Muscle of leg (tissue), 11 donors: ENCODE data around the gene GRK4. TPM values are rescaled to one million over a fixed set of nuclear protein-coding genes. Genes with fewer than 3 reads are reported as not detected.
A peak's percentile ranks its signal among the peaks of the same experiment; 100 is the strongest.

Experiments used
- DNase-seq: peaks from one replicate; pipeline ENCODE4 v3.0.0; 2013
- H3K27ac ChIP-seq: one replicate; pipeline ENCODE4 v1.5.1; 2013; ENCODE audit warnings: mild to moderate bottlenecking, low read length, control low read depth
- H3K27me3 ChIP-seq: one replicate; pipeline ENCODE4 v1.6.1; 2013; ENCODE audit warnings: low read length; ENCODE audit not compliant: control insufficient read depth, insufficient read depth
- H3K36me3 ChIP-seq: one replicate; pipeline ENCODE4 v1.6.1; 2013; ENCODE audit warnings: low read length; ENCODE audit not compliant: control insufficient read depth, insufficient read depth
- H3K4me1 ChIP-seq: one replicate; pipeline ENCODE4 v1.6.1; 2013; ENCODE audit warnings: low read length; ENCODE audit not compliant: control insufficient read depth, insufficient read depth
- H3K4me3 ChIP-seq: one replicate; pipeline ENCODE4 v1.5.1; 2013; ENCODE audit warnings: low read length, control low read depth
- H3K9me3 ChIP-seq: replicated peaks from 2 replicates; pipeline ENCODE4 v1.6.1; 2013; ENCODE audit warnings: low read depth, low read length; ENCODE audit not compliant: control insufficient read depth
- WGBS: methylation state at CpG from one replicate; pipeline ENCODE4 v1.1.5; 2013; ENCODE audit warnings: missing lambda C conversion rate; ENCODE audit not compliant: insufficient coverage; 5-methylcytosine and 5-hydroxymethylcytosine counted together
- polyA plus RNA-seq, 8 donors: library from polyadenylated mRNA; unstranded; fragments of 120-200 nt; gene quantifications; one replicate each; pipeline versions ENCODE4 v1.2.1 to v1.2.3, GENCODE V29; 2013; ENCODE audit warnings: inconsistent platforms in 1 of 8, low replicate concordance in 1 of 8; ENCODE audit not compliant: insufficient read length in 8 of 8, insufficient read depth in 1 of 8
- total RNA-seq: library from RNA; stranded (reverse); fragments of 120-200 nt; gene quantifications from one replicate; pipeline ENCODE4 v1.2.4, GENCODE V29; 2013

GRK4 gene
- total and polyA plus RNA-seq, 9 donors: 6.7 to 16.1 (median 8.8) TPM

- Histone ChIP-seq H3K27ac (peak overlapping the region; percentile 89), H3K9me3 (no peaks in the 10 kb centered on the region), H3K27me3 (no peaks in the 10 kb centered on the region), H3K36me3 (no peaks in the 10 kb centered on the region), H3K4me1 (peaks cover 52% of the 10 kb centered on the region), H3K4me3 (no peak overlapping the region)
- DNase-seq: peak; percentile 81
- WGBS: 48% methylated on average over 2 of the region's 6 CpGs
These were observed 74.6 kb downstream of the GRK4 start for GRCh38 chr4:3037957-3038461.

- no peak for DNase-seq
- no peak overlapping the region for H3K27ac ChIP-seq
- H3K9me3 ChIP-seq: no peaks in the 10 kb centered on the region
- 82% methylated on average over 6 of the region's 8 CpGs for WGBS
- H3K27me3 ChIP-seq: no peaks in the 10 kb centered on the region
- peaks cover 49% of the 10 kb centered on the region for H3K4me1 ChIP-seq
- H3K4me3 ChIP-seq: no peak overlapping the region
- H3K36me3 ChIP-seq: no peaks in the 10 kb centered on the region
These were observed 76.5 kb downstream of the GRK4 start for GRCh38 chr4:3039706-3040366.

GRCh38 chr4:3040452-3041191 is 77.3 kb downstream of the GRK4 start:
- no peak for DNase-seq
- no peaks in the 10 kb centered on the region for H3K9me3 ChIP-seq
- H3K36me3 ChIP-seq: no peaks in the 10 kb centered on the region
- peak overlapping the region; percentile 88 for H3K27ac ChIP-seq
- no peak overlapping the region for H3K4me3 ChIP-seq
- H3K27me3 ChIP-seq: no peaks in the 10 kb centered on the region
- 84% methylated on average over 21 of the region's 28 CpGs for WGBS
- H3K4me1 ChIP-seq: peaks cover 49% of the 10 kb centered on the region

GRCh38 chr4:3041192-3042142 is 78.1 kb downstream of the GRK4 start:
- DNase-seq: peak; percentile 80
- Histone ChIP-seq H3K9me3 (no peaks in the 10 kb centered on the region), H3K4me1 (peaks cover 43% of the 10 kb centered on the region), H3K36me3 (no peaks in the 10 kb centered on the region), H3K4me3 (peak overlapping the region; percentile 29), H3K27ac (peak overlapping the region; percentile 88), H3K27me3 (no peaks in the 10 kb centered on the region)
- 24% methylated on average over 57 of the region's 57 CpGs for WGBS

- DNase-seq: no peak
- peaks cover 36% of the 10 kb centered on the region for H3K4me1 ChIP-seq
- WGBS: 23% methylated on average over 2 of the region's 10 CpGs
- H3K27ac ChIP-seq: peak overlapping the region; percentile 88
- H3K27me3 ChIP-seq: no peaks in the 10 kb centered on the region
- H3K36me3 ChIP-seq: no peaks in the 10 kb centered on the region
- peak overlapping the region; percentile 29 for H3K4me3 ChIP-seq
- H3K9me3 ChIP-seq: no peaks in the 10 kb centered on the region
These were observed 78.9 kb downstream of the GRK4 start for GRCh38 chr4:3042226-3042625.

- no peak overlapping the region for H3K27ac ChIP-seq
- peaks cover 27% of the 10 kb centered on the region for H3K4me1 ChIP-seq
- H3K9me3 ChIP-seq: no peaks in the 10 kb centered on the region
- H3K36me3 ChIP-seq: no peaks in the 10 kb centered on the region
- WGBS: 73% methylated on average over 6 of the region's 11 CpGs
- no peak overlapping the region for H3K4me3 ChIP-seq
- no peak for DNase-seq
- no peaks in the 10 kb centered on the region for H3K27me3 ChIP-seq
These were observed 80.1 kb downstream of the GRK4 start for GRCh38 chr4:3043282-3044020.

- Histone ChIP-seq H3K36me3 (no peaks in the 10 kb centered on the region), H3K4me3 (no peak overlapping the region), H3K9me3 (no peaks in the 10 kb centered on the region), H3K27ac (no peak overlapping the region), H3K27me3 (no peaks in the 10 kb centered on the region), H3K4me1 (peaks cover 24% of the 10 kb centered on the region)
- 71% methylated on average over 20 of the region's 22 CpGs for WGBS
- DNase-seq: peak; percentile 66
These were observed 81.8 kb downstream of the GRK4 start for GRCh38 chr4:3044870-3045819.

GRCh38 chr4:3046162-3046561 is 82.8 kb downstream of the GRK4 start:
- Histone ChIP-seq H3K36me3 (no peaks in the 10 kb centered on the region), H3K9me3 (no peaks in the 10 kb centered on the region), H3K27me3 (no peaks in the 10 kb centered on the region), H3K4me1 (peaks cover 16% of the 10 kb centered on the region), H3K27ac (no peak overlapping the region), H3K4me3 (no peak overlapping the region)
- DNase-seq: no peak
- WGBS: 49% methylated on average over 7 of the region's 7 CpGs

- DNase-seq: no peak
- Histone ChIP-seq H3K36me3 (no peaks in the 10 kb centered on the region), H3K27ac (no peak overlapping the region), H3K4me1 (peaks cover 12% of the 10 kb centered on the region), H3K4me3 (no peak overlapping the region), H3K27me3 (no peaks in the 10 kb centered on the region), H3K9me3 (no peaks in the 10 kb centered on the region)
- WGBS: no CpG with 5 or more reads among the region's 4 CpGs
These were observed 83.3 kb downstream of the GRK4 start for GRCh38 chr4:3046623-3047022.
